Left ventricle myocardium inferior (tissue), 1 donor: ENCODE data around the gene GPHB5. TPM values are rescaled to one million over a fixed set of nuclear protein-coding genes. Genes with fewer than 3 reads are reported as not detected.

ENCODE experiments used
- DNase-seq: peaks from one replicate; pipeline ENCODE4 v3.0.0-alpha.2; 2020
- H3K27ac ChIP-seq: fragments of 200-600 bp; replicated peaks from 2 replicates; pipeline ENCODE4 v1.8.0; 2021
- H3K27me3 ChIP-seq: fragments of 200-600 bp; 2 replicates; pipeline ENCODE4 v1.8.0; 2021; ENCODE audit warnings: low read depth
- H3K36me3 ChIP-seq: fragments of 200-600 bp; 2 replicates; pipeline ENCODE4 v1.8.0; 2021
- H3K4me1 ChIP-seq: fragments of 200-600 bp; 2 replicates; pipeline ENCODE4 v1.8.0; 2021
- H3K4me3 ChIP-seq: fragments of 200-600 bp; 2 replicates; pipeline ENCODE4 v1.8.0; 2021; ENCODE audit warnings: mild to moderate bottlenecking, moderate library complexity
- H3K9me3 ChIP-seq: fragments of 200-600 bp; replicated peaks from 2 replicates; pipeline ENCODE4 v1.8.0; 2021
- CTCF ChIP-seq: fragments of 200-600 bp; IDR thresholded peaks from 2 replicates; pipeline ENCODE4 v1.8.0; 2021; ENCODE audit warnings: antibody characterized with exemption, mild to moderate bottlenecking, borderline replicate concordance
- intact Hi-C: fragments of 100-400 bp; cut with micrococcal nuclease; formaldehyde crosslinking; loops from one replicate; pipeline ENCODE4 v1.11.0; 2022
- long read RNA-seq: library from polyadenylated mRNA; unstranded; transcript quantifications from one replicate; pipeline ENCODE4 v2.0.0, GENCODE V29; 2021
- total RNA-seq: library from RNA; stranded (reverse); fragmentation: NEBNext Ultra II Directional; extraction: Animal tissue kit (Norgen Biotek cat#: 25700); gene quantifications from one replicate; pipeline ENCODE4 v1.2.1, GENCODE V29; 2021
- donor health status: DM: no; HTN: yes; CAD: no; lungs with severe emphysema.

GPHB5 gene, protein sequence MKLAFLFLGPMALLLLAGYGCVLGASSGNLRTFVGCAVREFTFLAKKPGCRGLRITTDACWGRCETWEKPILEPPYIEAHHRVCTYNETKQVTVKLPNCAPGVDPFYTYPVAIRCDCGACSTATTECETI
- not detected for total RNA-seq
- long read RNA-seq = 0 reads

GRCh38 chr14:63318835-63319234 is at the start of gene GPHB5:
GPHB5 (minus strand) TSS chr14:63318935; CDS start chr14:63317849, 1,086 bp downstream.
- no peak for DNase-seq
- Histone ChIP-seq H3K27ac (no peak within 1 kb of the TSS), H3K9me3 (no peaks in the 10 kb centered on the region), H3K36me3 (no peaks in the 10 kb centered on the region), H3K27me3 (peaks cover 10% of the 10 kb centered on the region), H3K4me1 (no peaks in the 10 kb centered on the region), H3K4me3 (no peak within 1 kb of the TSS)
- TF ChIP-seq CTCF = no peak
- intact Hi-C loops = no loop called here

- Histone ChIP-seq H3K4me3 (no peak overlapping the region), H3K36me3 (peaks cover 9% of the 10 kb centered on the region), H3K4me1 (no peaks in the 10 kb centered on the region), H3K27ac (no peak overlapping the region), H3K27me3 (no peaks in the 10 kb centered on the region), H3K9me3 (peaks cover 33% of the 10 kb centered on the region)
- no peak for TF ChIP-seq CTCF
- intact Hi-C loops = no loop called here
- no peak for DNase-seq
Observed at GRCh38 chr14:63367742-63368364, 49.1 kb upstream of the GPHB5 start.

- intact Hi-C loops = no loop called here
- Histone ChIP-seq H3K4me3 (no peak overlapping the region), H3K36me3 (no peaks in the 10 kb centered on the region), H3K27me3 (no peaks in the 10 kb centered on the region), H3K27ac (no peak overlapping the region), H3K4me1 (no peaks in the 10 kb centered on the region), H3K9me3 (peaks cover 15% of the 10 kb centered on the region)
- no peak for TF ChIP-seq CTCF
- no peak for DNase-seq
Observed at GRCh38 chr14:63362389-63362819, 43.7 kb upstream of the GPHB5 start.

GRCh38 chr14:63361790-63362189 is 43.1 kb upstream of the GPHB5 start:
- intact Hi-C loops = no loop called here
- TF ChIP-seq CTCF = no peak

GRCh38 chr14:63357841-63358240 is 39.1 kb upstream of the GPHB5 start:
- no peak for TF ChIP-seq CTCF
- H3K27me3 ChIP-seq = no peaks in the 10 kb centered on the region

More at GRCh38 chr14:63361790-63362189, 43.1 kb upstream of the GPHB5 start:
- Histone ChIP-seq H3K4me3 (no peak overlapping the region), H3K4me1 (no peaks in the 10 kb centered on the region), H3K36me3 (no peaks in the 10 kb centered on the region), H3K27ac (no peak overlapping the region), H3K9me3 (peaks cover 15% of the 10 kb centered on the region), H3K27me3 (no peaks in the 10 kb centered on the region)
- no peak for DNase-seq

More at GRCh38 chr14:63357841-63358240, 39.1 kb upstream of the GPHB5 start:
- no peak overlapping the region for H3K27ac ChIP-seq
- H3K4me3 ChIP-seq = no peak overlapping the region
- H3K4me1 ChIP-seq = no peaks in the 10 kb centered on the region
- intact Hi-C loops = no loop called here
- peaks cover under 1% of the 10 kb centered on the region for H3K9me3 ChIP-seq
- no peaks in the 10 kb centered on the region for H3K36me3 ChIP-seq
- DNase-seq = no peak
